HEK293 (cell line): ENCODE data around the gene MS4A18.

Source experiments
- YY1 ChIP-seq: fragments of 450-650 bp; formaldehyde crosslinking; IDR thresholded peaks from 2 replicates; pipeline ENCODE4 v1.5.1; 2018; ENCODE audit warnings: missing biosample characterization, missing genetic modification characterization
- ZBTB7A ChIP-seq: fragments of 450-650 bp; formaldehyde crosslinking; IDR thresholded peaks from 2 replicates; pipeline ENCODE4 v1.5.1; 2016; ENCODE audit warnings: low read depth, missing biosample characterization, missing genetic modification characterization
- TF ChIP-seq, protein P1 (sequence below): fragments of 450-650 bp; formaldehyde crosslinking; IDR thresholded peaks from 2 replicates; pipeline ENCODE4 v1.5.1; 2016; ENCODE audit warnings: missing biosample characterization, missing genetic modification characterization
- TF ChIP-seq, protein P2 (sequence below): fragments of 450-650 bp; formaldehyde crosslinking; IDR thresholded peaks from 2 replicates; pipeline ENCODE4 v1.5.1; 2016; ENCODE audit warnings: missing biosample characterization, missing genetic modification characterization

DNA sequence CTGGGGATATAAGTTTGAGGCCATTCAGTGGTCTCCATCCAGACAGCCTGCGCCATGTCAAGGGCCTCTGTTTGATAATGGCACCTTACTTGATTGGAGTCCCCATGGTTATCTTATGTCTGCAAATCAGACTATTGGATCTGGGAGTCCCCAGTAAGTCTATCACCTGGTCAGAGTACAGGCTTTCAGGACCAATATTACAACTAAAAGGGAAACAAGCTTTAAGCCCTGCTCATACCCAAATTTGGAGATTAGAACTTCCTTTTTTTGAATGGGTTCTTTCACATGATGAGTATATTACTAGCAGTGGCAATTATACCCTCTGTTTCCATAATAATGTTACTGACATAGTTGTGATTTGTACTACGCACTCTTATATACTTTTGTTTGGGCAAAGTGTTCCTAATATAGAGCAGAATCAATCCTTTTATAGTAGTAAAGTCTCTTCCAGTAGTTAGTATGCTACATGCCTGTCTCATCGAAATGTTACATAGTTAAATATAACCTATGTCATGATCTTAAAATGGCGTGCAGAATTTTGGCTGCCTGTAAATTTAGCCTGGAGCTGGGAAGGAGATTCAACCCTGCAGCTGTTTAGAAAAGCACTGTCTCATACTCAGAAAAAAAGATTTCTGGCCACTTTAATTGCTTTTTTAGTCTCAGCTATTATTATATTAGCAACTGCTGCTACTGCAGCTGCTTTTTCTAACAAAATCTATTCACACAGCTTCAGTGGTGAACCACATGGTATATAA lies 37.1 kb downstream of the MS4A18 start:
- TF ChIP-seq, protein P1, sequence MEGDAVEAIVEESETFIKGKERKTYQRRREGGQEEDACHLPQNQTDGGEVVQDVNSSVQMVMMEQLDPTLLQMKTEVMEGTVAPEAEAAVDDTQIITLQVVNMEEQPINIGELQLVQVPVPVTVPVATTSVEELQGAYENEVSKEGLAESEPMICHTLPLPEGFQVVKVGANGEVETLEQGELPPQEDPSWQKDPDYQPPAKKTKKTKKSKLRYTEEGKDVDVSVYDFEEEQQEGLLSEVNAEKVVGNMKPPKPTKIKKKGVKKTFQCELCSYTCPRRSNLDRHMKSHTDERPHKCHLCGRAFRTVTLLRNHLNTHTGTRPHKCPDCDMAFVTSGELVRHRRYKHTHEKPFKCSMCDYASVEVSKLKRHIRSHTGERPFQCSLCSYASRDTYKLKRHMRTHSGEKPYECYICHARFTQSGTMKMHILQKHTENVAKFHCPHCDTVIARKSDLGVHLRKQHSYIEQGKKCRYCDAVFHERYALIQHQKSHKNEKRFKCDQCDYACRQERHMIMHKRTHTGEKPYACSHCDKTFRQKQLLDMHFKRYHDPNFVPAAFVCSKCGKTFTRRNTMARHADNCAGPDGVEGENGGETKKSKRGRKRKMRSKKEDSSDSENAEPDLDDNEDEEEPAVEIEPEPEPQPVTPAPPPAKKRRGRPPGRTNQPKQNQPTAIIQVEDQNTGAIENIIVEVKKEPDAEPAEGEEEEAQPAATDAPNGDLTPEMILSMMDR: no peak
- TF ChIP-seq YY1 (tag by site-specific recombination) (no peak), ZBTB7A (tag by site-specific recombination) (no peak)
- TF ChIP-seq, protein P2, sequence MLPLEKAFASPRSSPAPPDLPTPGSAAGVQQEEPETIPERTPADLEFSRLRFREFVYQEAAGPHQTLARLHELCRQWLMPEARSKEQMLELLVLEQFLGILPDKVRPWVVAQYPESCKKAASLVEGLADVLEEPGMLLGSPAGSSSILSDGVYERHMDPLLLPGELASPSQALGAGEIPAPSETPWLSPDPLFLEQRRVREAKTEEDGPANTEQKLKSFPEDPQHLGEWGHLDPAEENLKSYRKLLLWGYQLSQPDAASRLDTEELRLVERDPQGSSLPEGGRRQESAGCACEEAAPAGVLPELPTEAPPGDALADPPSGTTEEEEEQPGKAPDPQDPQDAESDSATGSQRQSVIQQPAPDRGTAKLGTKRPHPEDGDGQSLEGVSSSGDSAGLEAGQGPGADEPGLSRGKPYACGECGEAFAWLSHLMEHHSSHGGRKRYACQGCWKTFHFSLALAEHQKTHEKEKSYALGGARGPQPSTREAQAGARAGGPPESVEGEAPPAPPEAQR (tag by site-specific recombination): no peak
